ENCODE results near the gene GJA3. TPM values are rescaled to one million over a fixed set of nuclear protein-coding genes. Genes with fewer than 3 reads are reported as not detected.

Gene GJA3
- total and polyA plus RNA-seq, 2 of the 4 experiments (the other 2 are of a cell fraction), result 1.5 to 2.7 TPM

DNA sequence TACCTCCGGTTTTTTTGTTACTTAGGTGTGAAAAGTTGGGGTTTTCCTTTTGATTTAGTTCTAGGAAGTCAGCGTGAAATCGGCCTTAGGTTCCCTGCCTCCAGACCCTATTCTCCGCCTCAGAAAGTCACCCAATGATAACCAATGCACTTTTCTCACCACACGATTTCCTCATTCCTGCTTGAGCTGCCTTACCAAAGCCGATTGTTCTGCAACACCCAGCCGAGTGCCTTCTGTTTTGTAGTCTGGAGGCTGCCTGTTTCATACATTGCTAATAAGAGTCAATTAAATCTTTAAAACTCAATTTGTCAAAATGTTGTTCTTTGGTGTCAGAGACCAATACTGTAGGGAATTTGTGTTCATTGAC, 39.7 kb downstream of the GJA3 start:
- POLR2A ChIA-PET (ENCODE audit: unreplicated experiment), result no interaction called here
- CTCF ChIA-PET, result no interaction called here
- no peak overlapping the region for H3K4me3 ChIP-seq (ENCODE audit: insufficient read depth, low read depth, low read length)

More for the DNA sequence above, 39.7 kb downstream of the GJA3 start:
- Histone ChIP-seq H4K91ac (ENCODE audit: insufficient read depth, low read depth, low read length) (no peak overlapping the region), H3K4me2 (ENCODE audit: low read depth, low read length) (no peak overlapping the region), H2AK9ac (replicated peaks; ENCODE audit: low read depth, low read length, poor library complexity) (peak overlapping the region; percentile 29), H2BK15ac (ENCODE audit: low read depth, low read length) (no peak overlapping the region), H3K9ac (ENCODE audit: low read depth, low read length) (no peak overlapping the region), H3K18ac (ENCODE audit: low read depth, low read length) (no peak overlapping the region), H3K36me3 (ENCODE audit: control insufficient read depth, insufficient read depth, low read length) (no peaks in the 10 kb centered on the region), H4K8ac (ENCODE audit: low read depth in 2 of 2, low read length in 2 of 2) (no peak overlapping the region), H3K56ac (ENCODE audit: extremely low read depth, insufficient read depth, low read length) (no peak overlapping the region), H2BK20ac (ENCODE audit: low read depth, low read length) (no peak overlapping the region), H2BK5ac (ENCODE audit: low read depth, low read length, poor library complexity, severe bottlenecking) (no peak overlapping the region), H4K20me1 (ENCODE audit: insufficient read depth, low read length) (no peaks in the 10 kb centered on the region), H3K27ac (ENCODE audit: insufficient read depth, low read length) (no peak overlapping the region), H3K23ac (ENCODE audit: low read depth, low read length) (no peak overlapping the region), H3K4me1 (ENCODE audit: control insufficient read depth, insufficient read depth, low read length) (peaks cover 11% of the 10 kb centered on the region), H2AK5ac (ENCODE audit: low read depth, low read length) (no peak overlapping the region), H3K9me3 (ENCODE audit: control insufficient read depth, insufficient read depth, low read length) (no peaks in the 10 kb centered on the region), H3K9me1 (ENCODE audit: insufficient read depth, low read length) (no peaks in the 10 kb centered on the region), H2AFZ (replicated peaks; ENCODE audit: low read length, poor library complexity) (no peak overlapping the region), H3K79me1 (ENCODE audit: low read depth in 1 of 2, low read length in 2 of 2) (no peaks in the 10 kb centered on the region), H3K4ac (ENCODE audit: low read depth, low read length) (no peak overlapping the region), H3K14ac (replicated peaks; ENCODE audit: low read depth, low read length) (no peak overlapping the region), H4K5ac (ENCODE audit: low read depth, low read length) (no peak overlapping the region), H2BK120ac (ENCODE audit: low read depth, low read length) (no peak overlapping the region), H3K27me3 (ENCODE audit: control insufficient read depth, insufficient read depth, low read length) (no peaks in the 10 kb centered on the region)
- no CpG with 5 or more reads among the region's 7 CpGs for WGBS, 2 experiments (ENCODE audit: extremely low coverage in 2 of 2, insufficient read length in 1 of 2)
- intact Hi-C loops (cut with micrococcal nuclease), result no loop called here
- dilution Hi-C loops (cut with HindIII; ENCODE audit: low sequenced_read_pairs, unreplicated experiment), result no loop called here
- TF ChIP-seq CEBPB (IDR thresholded peaks at IDR 0.05; ENCODE audit: low read depth, low read length), result no peak
- TF ChIP-seq BHLHE40 (IDR thresholded peaks at IDR 0.05; ENCODE audit: low read depth, low read length), result no peak
- TF ChIP-seq RFX5 (IDR thresholded peaks at IDR 0.05; ENCODE audit: low read depth, low read length), result no peak
- in situ Hi-C loops (cut with MboI; ENCODE audit: low sequenced_read_pairs), result no loop called here
- DNase-seq (no peak), ATAC-seq (ENCODE audit: low read depth) (no peak)
- BruUV-seq (replicated peaks), result no TSS peak
